LNCAP (cell line): ENCODE measurements around the gene NCEH1.

ENCODE experiments used
- CTCF ChIP-seq: fragments of 450-650 bp; IDR thresholded peaks from 2 replicates; pipeline ENCODE4 v1.5.1; 2017; ENCODE audit warnings: mild to moderate bottlenecking

The NCEH1 gene

DNA sequence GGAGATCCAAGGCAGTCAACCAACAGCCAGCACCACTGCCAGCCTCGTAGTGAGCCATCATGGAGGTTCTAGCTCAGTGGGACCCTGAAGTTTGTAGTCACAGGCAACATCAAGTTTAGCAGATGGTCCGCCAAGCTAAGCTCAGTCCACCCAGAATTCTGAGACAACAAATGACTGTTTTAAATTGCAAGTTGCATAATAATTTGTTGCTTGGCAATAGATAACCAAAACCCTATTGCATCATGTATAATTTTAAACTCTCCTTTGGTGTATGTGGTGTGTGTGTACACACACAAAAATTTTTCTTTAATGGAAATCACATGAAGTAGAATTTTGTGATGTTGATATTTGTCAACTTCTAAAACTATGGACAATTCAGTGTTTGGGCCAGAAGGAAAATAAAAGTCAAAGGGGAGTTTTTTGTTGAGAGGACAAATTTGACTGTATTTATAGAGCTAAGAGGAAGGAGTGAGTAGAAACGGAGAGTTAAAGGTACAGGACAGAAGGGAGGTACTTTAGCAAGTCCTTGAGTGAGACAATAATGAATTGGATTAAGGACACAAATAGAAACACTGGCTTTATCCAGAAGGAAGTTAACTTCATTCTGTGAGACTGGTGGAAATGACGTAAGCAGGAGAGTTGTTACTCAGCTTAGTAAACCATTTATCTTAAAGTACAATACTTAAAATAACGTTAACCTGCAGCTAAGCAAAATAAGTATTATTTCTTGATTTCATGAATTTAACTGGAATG lies 83.6 kb downstream of the NCEH1 start:
- TF ChIP-seq CTCF, result no peak

GRCh38 chr3:172626021-172626640 lies 84.7 kb downstream of the NCEH1 start:
- no peak for TF ChIP-seq CTCF

DNA sequence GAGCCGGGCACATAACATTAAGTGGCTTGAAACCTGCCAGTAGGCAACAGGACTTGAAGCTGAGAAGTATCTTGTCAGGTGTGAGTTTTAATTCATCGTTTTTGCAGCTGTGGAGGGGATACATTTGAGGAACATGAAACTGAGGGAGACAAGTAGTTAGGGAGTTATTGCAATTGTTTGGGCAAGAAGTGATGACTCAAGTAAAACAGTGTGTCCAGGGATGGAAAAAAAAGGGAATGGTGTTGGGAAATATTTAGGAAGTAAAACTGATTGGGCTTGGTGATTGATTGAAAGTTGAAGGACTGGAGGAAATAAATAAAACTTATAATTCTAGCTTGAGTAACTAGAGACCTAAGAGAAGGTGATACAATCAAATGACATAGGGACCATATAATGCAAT lies 85.5 kb downstream of the NCEH1 start:
- TF ChIP-seq CTCF, result no peak

GRCh38 chr3:172624999-172625398 lies 85.9 kb downstream of the NCEH1 start:
- no peak for TF ChIP-seq CTCF

GRCh38 chr3:172622916-172623700 lies 87.8 kb downstream of the NCEH1 start:
- peak; percentile 76 for TF ChIP-seq CTCF

DNA sequence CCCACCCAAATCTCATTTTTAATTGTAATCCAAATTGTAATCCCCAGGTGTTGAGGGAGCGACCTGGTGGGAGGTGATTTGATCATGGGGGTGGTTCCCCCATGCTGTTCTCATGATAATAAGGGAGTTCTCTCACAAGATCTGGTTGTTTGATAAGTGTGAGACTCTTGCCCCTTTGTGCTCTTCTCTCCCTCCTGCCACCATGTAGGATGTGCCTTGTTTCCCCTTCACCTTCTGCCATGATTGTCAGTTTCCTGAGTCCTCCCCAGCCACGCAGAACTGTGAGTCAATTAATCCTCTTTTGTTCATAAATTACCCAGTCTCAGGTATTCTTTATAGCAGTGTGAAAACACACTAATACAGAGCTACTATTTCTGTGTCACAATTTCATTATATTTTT lies 88.7 kb downstream of the NCEH1 start:
- no peak for TF ChIP-seq CTCF

GRCh38 chr3:172617976-172618375 lies 92.9 kb downstream of the NCEH1 start:
- no peak for TF ChIP-seq CTCF
